SK-N-MC (cell line): ENCODE data around the gene NFIB.

Source experiments
- DNase-seq: peaks from one replicate; pipeline ENCODE4 v3.0.0-alpha.2; 2011; ENCODE audit warnings: low read depth, low spot score
- H3K27ac ChIP-seq: fragments of 200-600 bp; sonication (generic); 2 replicates; pipeline ENCODE4 v1.5.1; 2016; ENCODE audit warnings: mixed run types
- H3K36me3 ChIP-seq: fragments of 200-600 bp; sonication (generic); 2 replicates; pipeline ENCODE4 v1.6.1; 2017; ENCODE audit warnings: antibody characterized with exemption, low read length, mixed read lengths; ENCODE audit not compliant: insufficient read depth
- H3K4me3 ChIP-seq: fragments of 200-600 bp; sonication (generic); 2 replicates; pipeline ENCODE4 v1.5.1; 2016
- H3K9ac ChIP-seq: fragments of 200-600 bp; sonication (generic); 2 replicates; pipeline ENCODE4 v1.8.0; 2017; ENCODE audit warnings: mixed run types, mixed read lengths; ENCODE audit not compliant: insufficient read length
- H3K9me3 ChIP-seq: fragments of 200-600 bp; sonication (generic); 2 replicates; pipeline ENCODE4 v1.6.1; 2017; ENCODE audit warnings: low read depth, mild to moderate bottlenecking, antibody characterized with exemption, low read length, moderate library complexity, mixed read lengths
- EZH2 ChIP-seq: fragments of 200-600 bp; sonication (generic); IDR thresholded peaks from one replicate; pipeline ENCODE4 v1.6.1; 2017; ENCODE audit warnings: antibody characterized with exemption
- FOXP2 ChIP-seq: optimal IDR thresholded peaks from 2 replicates; pipeline ENCODE3; 2011; ENCODE audit warnings: mild to moderate bottlenecking, moderate library complexity; ENCODE audit not compliant: insufficient read depth; ENCODE audit errors: extremely low read length, control extremely low read depth
- POLR2AphosphoS5 ChIP-seq: IDR thresholded peaks from 2 replicates; pipeline ENCODE4 v1.6.1; 2012; ENCODE audit warnings: mild to moderate bottlenecking, low read depth, low read length, borderline replicate concordance

NFIB gene

GRCh38 chr9:14094491-14094890, 219.4 kb downstream of the NFIB start:
- peaks cover 3% of the 10 kb centered on the region; the same call in 1 of the 2 replicates for H3K36me3 ChIP-seq
- no peaks in the 10 kb centered on the region for H3K9me3 ChIP-seq
- H3K9ac ChIP-seq, result no peak overlapping the region
- no peak for DNase-seq
- TF ChIP-seq FOXP2 (no peak), POLR2AphosphoS5 (no peak), EZH2 (no peak)
- H3K27ac ChIP-seq, result no peak overlapping the region
- no peak overlapping the region for H3K4me3 ChIP-seq

- Histone ChIP-seq H3K4me3 (no peak overlapping the region), H3K9me3 (no peaks in the 10 kb centered on the region), H3K9ac (no peak overlapping the region), H3K27ac (no peak overlapping the region), H3K36me3 (no peaks in the 10 kb centered on the region)
- TF ChIP-seq FOXP2 (no peak), POLR2AphosphoS5 (no peak), EZH2 (no peak)
- DNase-seq, result no peak
Observed at GRCh38 chr9:14092344-14092743, 221.6 kb downstream of the NFIB start.

DNA sequence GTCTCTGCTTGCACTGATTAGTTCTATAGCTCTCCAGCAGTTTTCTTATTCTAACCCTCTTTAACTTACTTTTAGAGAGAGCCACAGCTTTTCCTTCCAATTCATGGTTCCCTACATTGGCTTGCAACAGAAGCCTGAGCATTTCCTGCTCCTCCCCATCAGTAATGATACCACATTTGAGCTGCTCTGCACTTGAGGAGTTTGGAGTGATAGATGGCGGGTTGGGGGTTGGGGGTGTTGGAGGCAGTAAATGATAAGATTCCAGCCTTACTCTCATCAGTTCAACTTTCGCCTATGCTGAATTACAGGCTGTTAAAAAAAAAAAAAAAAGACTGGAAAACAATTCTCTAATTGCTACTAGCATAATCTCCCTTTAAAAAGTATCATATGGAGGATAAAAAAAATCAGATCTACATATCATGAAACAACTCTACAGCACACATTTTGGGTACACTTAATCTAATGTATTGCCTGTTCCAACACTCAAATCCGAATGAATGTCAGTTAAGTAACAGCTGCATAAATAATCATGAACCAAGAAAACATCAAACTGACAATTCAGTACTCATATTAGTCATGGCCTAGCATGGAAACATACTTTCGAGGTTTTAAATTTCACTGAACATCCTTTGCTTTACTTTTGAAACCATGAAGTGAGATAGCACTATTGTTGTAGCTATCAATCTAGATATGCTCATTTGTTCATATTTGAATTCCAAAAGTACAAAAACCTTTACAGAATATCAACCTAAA, 224.7 kb downstream of the NFIB start:
- Histone ChIP-seq H3K4me3 (no peak overlapping the region), H3K9me3 (no peaks in the 10 kb centered on the region), H3K27ac (no peak overlapping the region), H3K9ac (no peak overlapping the region), H3K36me3 (no peaks in the 10 kb centered on the region; the same call in 1 of the 2 replicates)
- DNase-seq, result no peak
- TF ChIP-seq POLR2AphosphoS5 (no peak), FOXP2 (no peak), EZH2 (no peak)

DNA sequence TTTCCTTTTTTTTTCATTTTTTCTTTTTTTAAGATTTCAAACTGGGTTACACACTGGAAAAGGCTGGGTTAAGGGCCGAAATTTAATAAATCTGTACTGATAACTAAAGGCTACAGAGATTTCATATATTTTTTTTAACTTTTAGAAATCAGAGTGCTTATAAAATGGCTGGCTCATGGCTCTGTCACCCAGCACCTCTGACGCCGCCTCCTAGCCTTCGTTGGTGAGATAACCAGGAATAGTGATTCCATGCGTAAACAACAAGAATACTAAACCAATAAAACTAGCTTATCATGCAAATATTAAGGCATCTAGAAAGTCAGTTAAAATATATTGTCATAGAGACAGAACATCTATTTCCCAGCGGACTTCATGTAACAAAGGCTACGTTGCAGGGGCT, 226.4 kb downstream of the NFIB start:
- Histone ChIP-seq H3K9me3 (no peaks in the 10 kb centered on the region), H3K4me3 (no peak overlapping the region), H3K9ac (no peak overlapping the region), H3K27ac (no peak overlapping the region), H3K36me3 (no peaks in the 10 kb centered on the region; the same call in 1 of the 2 replicates)
- DNase-seq, result no peak
- TF ChIP-seq EZH2 (no peak), POLR2AphosphoS5 (no peak), FOXP2 (no peak)

- Histone ChIP-seq H3K9me3 (no peaks in the 10 kb centered on the region), H3K27ac (no peak overlapping the region), H3K4me3 (no peak overlapping the region), H3K9ac (no peak overlapping the region), H3K36me3 (no peaks in the 10 kb centered on the region; the same call in 1 of the 2 replicates)
- no peak for TF ChIP-seq POLR2AphosphoS5
- no peak for TF ChIP-seq FOXP2
- no peak for TF ChIP-seq EZH2
- no peak for DNase-seq
Observed at GRCh38 chr9:14086495-14086894, 227.4 kb downstream of the NFIB start.

DNA sequence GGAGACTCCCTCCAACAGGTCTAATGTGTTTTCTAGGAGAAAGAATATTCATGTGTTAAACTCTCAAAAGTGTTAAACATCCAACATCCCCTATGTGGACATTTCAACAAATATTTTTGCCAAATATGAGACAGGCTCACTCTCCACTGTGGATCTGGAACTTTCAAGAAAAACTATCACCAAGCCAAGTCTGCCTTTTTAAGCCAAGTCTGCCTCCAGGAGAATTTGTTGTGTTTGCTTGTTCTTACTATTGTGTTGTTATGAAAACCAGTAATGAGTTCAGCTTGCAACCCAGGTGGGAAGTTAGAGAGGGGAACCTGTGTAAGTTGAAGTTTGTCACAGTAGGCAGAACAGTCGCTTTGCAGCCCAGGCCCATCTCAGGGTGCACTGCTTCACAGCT, 228.1 kb downstream of the NFIB start:
- TF ChIP-seq POLR2AphosphoS5, result no peak
- Histone ChIP-seq H3K9ac (no peak overlapping the region), H3K9me3 (no peaks in the 10 kb centered on the region), H3K27ac (no peak overlapping the region), H3K36me3 (no peaks in the 10 kb centered on the region; the same call in 1 of the 2 replicates), H3K4me3 (no peak overlapping the region)
- no peak for DNase-seq

DNA sequence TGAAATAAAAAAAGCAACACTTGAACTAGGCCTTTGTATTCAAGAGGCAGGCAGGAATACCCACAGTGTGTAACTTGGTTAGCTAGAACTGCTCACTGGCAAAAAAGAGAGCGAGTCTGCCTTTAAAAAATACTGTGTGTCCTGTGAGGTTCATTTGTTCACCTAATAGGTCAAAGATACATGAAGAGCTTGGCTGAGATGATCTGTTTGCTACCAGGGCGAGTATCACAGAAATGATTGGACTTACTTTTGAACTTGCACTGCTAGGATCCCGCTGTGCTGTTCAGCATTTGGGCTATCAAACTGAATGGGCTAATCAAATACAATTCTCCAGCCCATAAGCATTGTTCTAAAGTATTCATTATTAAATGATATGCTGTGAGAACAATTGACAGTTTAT, 229.1 kb downstream of the NFIB start:
- Histone ChIP-seq H3K27ac (no peak overlapping the region), H3K9me3 (no peaks in the 10 kb centered on the region), H3K9ac (no peak overlapping the region), H3K4me3 (no peak overlapping the region), H3K36me3 (no peaks in the 10 kb centered on the region; the same call in 1 of the 2 replicates)
- TF ChIP-seq EZH2 (no peak), POLR2AphosphoS5 (no peak), FOXP2 (no peak)
- DNase-seq, result no peak

GRCh38 chr9:14083366-14083765, 230.6 kb downstream of the NFIB start:
- DNase-seq, result no peak
- Histone ChIP-seq H3K9ac (no peak overlapping the region), H3K9me3 (no peaks in the 10 kb centered on the region), H3K4me3 (no peak overlapping the region), H3K36me3 (no peaks in the 10 kb centered on the region; the same call in 1 of the 2 replicates), H3K27ac (no peak overlapping the region)
- TF ChIP-seq FOXP2 (no peak), EZH2 (no peak)

DNA sequence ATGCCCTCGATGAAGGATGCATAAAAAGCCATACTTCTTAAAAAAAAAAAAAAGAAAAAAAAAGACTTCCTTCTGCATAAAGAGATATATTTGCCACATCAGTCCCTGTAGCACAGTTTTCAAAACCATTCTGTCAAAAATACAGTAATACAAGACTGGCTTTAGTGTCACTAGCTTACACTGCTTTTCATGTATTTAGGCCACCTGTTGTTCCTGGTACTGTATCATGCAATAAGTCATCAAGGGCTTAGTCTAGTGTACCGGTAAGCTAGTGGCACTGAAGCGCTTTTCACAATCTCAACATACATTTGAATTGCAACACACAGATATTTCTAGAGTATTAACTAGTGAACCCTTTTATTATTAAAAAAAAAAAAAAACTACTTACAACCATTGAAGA, 231.2 kb downstream of the NFIB start:
- no peak overlapping the region for H3K4me3 ChIP-seq
- H3K9me3 ChIP-seq, result no peaks in the 10 kb centered on the region
- no peaks in the 10 kb centered on the region; the same call in 1 of the 2 replicates for H3K36me3 ChIP-seq
- no peak for DNase-seq
- H3K9ac ChIP-seq, result no peak overlapping the region
- H3K27ac ChIP-seq, result no peak overlapping the region
- TF ChIP-seq FOXP2 (no peak), POLR2AphosphoS5 (no peak), EZH2 (no peak)

DNA sequence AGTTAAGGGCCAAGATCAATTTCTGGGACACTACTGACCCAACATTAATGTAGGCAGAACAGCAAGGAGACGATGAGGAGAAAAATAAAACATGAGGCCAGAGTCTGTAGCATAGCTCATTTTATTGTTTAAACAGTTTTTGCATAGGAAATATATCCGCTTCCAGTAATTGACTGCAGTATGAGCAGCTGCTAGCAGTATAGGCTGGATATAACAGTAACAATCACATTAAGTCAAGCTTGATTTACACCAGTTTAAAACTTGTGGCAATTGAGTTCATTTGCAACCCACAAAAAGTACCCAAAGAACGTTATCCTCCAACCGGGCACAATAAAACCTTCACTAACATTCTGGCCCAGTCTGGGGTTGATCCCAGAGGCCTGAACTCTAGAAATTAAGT, 232.2 kb downstream of the NFIB start:
- Histone ChIP-seq H3K4me3 (no peak overlapping the region), H3K27ac (no peak overlapping the region), H3K36me3 (no peaks in the 10 kb centered on the region; the same call in 1 of the 2 replicates), H3K9ac (no peak overlapping the region), H3K9me3 (no peaks in the 10 kb centered on the region)
- TF ChIP-seq EZH2 (no peak), POLR2AphosphoS5 (no peak), FOXP2 (no peak)
- DNase-seq, result no peak
